ENCODE results near the gene OBSCN.

DNA sequence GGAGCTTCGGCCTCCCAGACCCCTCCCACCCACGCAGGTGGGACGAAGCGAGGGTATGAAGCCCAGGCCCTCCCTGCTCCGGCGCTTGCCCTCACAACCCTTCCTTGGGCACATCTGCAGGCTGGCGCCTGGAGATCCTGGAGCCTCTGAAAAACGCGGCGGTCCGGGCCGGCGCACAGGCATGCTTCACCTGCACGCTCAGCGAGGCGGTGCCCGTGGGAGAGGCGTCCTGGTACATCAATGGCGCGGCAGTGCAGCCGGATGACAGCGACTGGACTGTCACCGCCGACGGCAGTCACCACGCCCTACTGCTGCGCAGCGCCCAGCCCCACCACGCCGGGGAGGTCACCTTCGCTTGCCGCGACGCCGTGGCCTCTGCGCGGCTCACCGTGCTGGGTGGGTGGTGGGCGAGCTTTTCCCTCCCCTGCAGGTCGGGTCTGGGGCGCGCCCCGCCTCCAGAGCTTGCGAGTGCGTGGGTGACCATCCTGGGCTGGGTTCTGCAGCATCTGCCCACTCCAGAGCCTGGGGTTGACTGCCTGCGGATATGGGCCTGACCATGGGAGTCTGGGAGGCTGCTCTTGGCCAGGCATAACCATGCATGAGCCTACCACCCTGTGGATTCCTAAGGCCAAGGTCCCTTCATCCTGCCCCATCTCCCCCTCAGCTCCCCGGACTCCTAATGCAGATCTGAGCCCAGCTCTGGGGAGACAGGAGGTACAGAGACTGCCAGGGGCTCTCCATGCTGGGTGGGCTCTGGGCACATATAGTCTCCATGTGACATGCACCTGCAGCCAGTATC lies 108.9 kb downstream of the OBSCN start:
- no peak for TF ChIP-seq CTCF (IDR thresholded peaks at IDR 0.05)
- no peak for TF ChIP-seq POLR2A (IDR thresholded peaks at IDR 0.05)

All from suprapubic skin (tissue), 3 donors.